ENCODE results near the gene NXNL1. TPM values are rescaled to one million over a fixed set of nuclear protein-coding genes. Genes with fewer than 3 reads are reported as not detected.

The NXNL1 gene
- total RNA-seq, 1 experiment from 2014 or later = not detected

DNA sequence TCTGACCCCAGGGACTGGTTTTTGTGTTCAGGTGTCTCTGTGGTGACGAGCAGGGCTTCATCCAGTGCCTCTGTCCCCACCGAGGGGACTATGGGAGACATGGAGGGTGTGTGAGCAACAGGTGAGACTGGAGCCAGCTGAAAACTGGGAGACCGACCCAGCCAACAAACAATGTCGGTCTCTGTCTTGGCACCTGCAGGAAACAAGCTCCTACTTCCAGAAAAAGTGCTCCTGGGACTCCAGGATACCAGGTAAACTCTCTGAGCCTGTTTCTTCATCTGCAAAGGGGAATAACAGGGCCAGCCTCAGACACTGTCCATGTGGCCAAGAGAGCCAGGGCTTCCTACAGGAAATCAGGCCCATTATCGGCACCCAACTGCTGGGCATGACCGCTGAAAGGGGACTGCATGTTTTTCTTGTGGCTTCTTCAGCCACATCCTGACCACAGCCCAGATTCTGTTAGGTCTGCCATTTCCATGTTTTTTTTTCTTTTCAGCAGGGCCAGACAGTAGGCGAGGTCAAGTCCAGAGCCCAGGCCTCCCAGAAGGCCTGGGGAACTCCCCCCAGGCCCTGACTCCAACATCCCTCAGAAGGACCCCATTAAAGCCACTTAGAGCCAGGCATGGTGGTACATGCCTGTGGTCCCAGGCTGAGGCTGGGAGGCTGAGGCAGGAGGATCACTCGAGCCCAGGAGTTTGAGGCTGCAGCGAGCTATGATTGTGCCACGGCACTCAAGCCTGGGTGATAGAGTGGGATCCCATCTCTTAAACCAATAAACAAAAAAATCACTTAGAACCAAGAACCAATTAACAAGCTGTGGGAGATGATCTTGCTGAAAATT lies 54.5 kb downstream of the NXNL1 start:
- ChIA-PET CTCF (interaction anchor here (0.6 to 1.3 kb wide), 2 partner anchors 20 kb away, joined by 3 read pairs; no protein-coding TSS in a partner anchor), RAD21 (ENCODE audit: low non-redundant PET in 1 of 2, low total read pairs in 2 of 2, uncharacterized antibody in 2 of 2, unreplicated experiment in 2 of 2) (no interaction called here), POLR2A (interaction anchor here (0.6 to 2.8 kb wide), 4 partner anchors 13 to 453 kb away, joined by 3 to 21 read pairs (median 3); partner anchors contain the start of genes MVB12A and RPL18A)
- no peak overlapping the region for H3K9ac ChIP-seq (ENCODE audit: low read length)
- no peak for TF ChIP-seq ZNF274 (IDR thresholded peaks at IDR 0.05; ENCODE audit: low read depth, low read length)
- no peak for TF ChIP-seq ZBTB33 (IDR thresholded peaks at IDR 0.05; ENCODE audit: extremely low read depth, insufficient replicate concordance, low read length)
- TF ChIP-seq POLR2A (IDR thresholded peaks at IDR 0.05; ENCODE audit: borderline replicate concordance, extremely low read depth, insufficient read depth, insufficient read length) = peak; percentile 92
- no peak for TF ChIP-seq ATF3 (IDR thresholded peaks at IDR 0.05)
- TF ChIP-seq JUND (IDR thresholded peaks at IDR 0.05) = no peak
- TF ChIP-seq ZFX (IDR thresholded peaks at IDR 0.05) = 0 out of 2 replicates have a peak, but pooled peaks have one; percentile 5
- TF ChIP-seq TCF7L2 (IDR thresholded peaks at IDR 0.05; ENCODE audit: borderline replicate concordance, extremely low read depth, insufficient read depth, insufficient read length) = no peak
- no peak for TF ChIP-seq EZH2 (IDR thresholded peaks at IDR 0.05)
- peak; percentile 89 for TF ChIP-seq POLR2AphosphoS5 (IDR thresholded peaks at IDR 0.05; ENCODE audit: low read depth, low read length)
- TF ChIP-seq, protein P1, sequence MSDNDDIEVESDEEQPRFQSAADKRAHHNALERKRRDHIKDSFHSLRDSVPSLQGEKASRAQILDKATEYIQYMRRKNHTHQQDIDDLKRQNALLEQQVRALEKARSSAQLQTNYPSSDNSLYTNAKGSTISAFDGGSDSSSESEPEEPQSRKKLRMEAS (IDR thresholded peaks at IDR 0.05) = no peak
- TF ChIP-seq CTCF (IDR thresholded peaks at IDR 0.05 in 2 of 3, conservative IDR thresholded peaks at IDR 0.05 in 1 of 3; ENCODE audit: borderline replicate concordance in 1 of 3, insufficient read depth in 1 of 3, low read depth in 2 of 3, low read length in 2 of 3) = no peak
- no peak for TF ChIP-seq SP1 (IDR thresholded peaks at IDR 0.05; ENCODE audit: low read depth)
- no peak overlapping the region for H3K4me2 ChIP-seq (ENCODE audit: low read length)
- no peaks in the 10 kb centered on the region for H3K36me3 ChIP-seq (ENCODE audit: control insufficient read depth in 1 of 2, insufficient read depth in 2 of 2, low read length in 2 of 2)
- no peaks in the 10 kb centered on the region for H3K9me2 ChIP-seq (ENCODE audit: insufficient read depth)
- H2AFZ ChIP-seq (ENCODE audit: low read depth, low read length, poor library complexity, severe bottlenecking) = no peak overlapping the region
- DNase-seq (ENCODE audit: low read depth, low spot score) (no peak), ATAC-seq (peak; percentile 43)
- H3K4me1 ChIP-seq (ENCODE audit: control insufficient read depth in 1 of 2, insufficient read depth in 2 of 2, low read length in 2 of 2) = peaks cover 4 to 32% of the 10 kb centered on the region in 2 experiments; a peak in 3 of 4 replicates
- no peaks in the 10 kb centered on the region for H3K79me2 ChIP-seq (ENCODE audit: insufficient read depth, low read length)
- H4K20me1 ChIP-seq (ENCODE audit: insufficient read depth) = no peaks in the 10 kb centered on the region
- no peaks in the 10 kb centered on the region for H3K9me3 ChIP-seq (ENCODE audit: control insufficient read depth in 1 of 2, insufficient read depth in 1 of 2, low read depth in 1 of 2, low read length in 2 of 2)
- no peak overlapping the region for H3K4me3 ChIP-seq (replicated peaks in 1 of 2; ENCODE audit: low read depth in 1 of 2, low read length in 2 of 2)
- H3K27ac ChIP-seq (ENCODE audit: low read depth, low read length) = peak overlapping the region; percentile 5; the same call in 1 of the 2 replicates
- TSS peak; percentile 96 for BruUV-seq (replicated peaks)
- no peaks in the 10 kb centered on the region for H3K27me3 ChIP-seq (ENCODE audit: insufficient read depth, low read length)
- intact Hi-C loops (cut with micrococcal nuclease) = no loop called here
